ENCODE data around the gene MCF2L2. TPM values are rescaled to one million over a fixed set of nuclear protein-coding genes. Genes with fewer than 3 reads are reported as not detected.

MCF2L2 gene
- total and polyA plus RNA-seq, 9 of the 15 experiments (the other 6 are each of a cell fraction or from before 2014, with no cell fraction given) = 0.56 to 4.2 (median 3.0) TPM

DNA sequence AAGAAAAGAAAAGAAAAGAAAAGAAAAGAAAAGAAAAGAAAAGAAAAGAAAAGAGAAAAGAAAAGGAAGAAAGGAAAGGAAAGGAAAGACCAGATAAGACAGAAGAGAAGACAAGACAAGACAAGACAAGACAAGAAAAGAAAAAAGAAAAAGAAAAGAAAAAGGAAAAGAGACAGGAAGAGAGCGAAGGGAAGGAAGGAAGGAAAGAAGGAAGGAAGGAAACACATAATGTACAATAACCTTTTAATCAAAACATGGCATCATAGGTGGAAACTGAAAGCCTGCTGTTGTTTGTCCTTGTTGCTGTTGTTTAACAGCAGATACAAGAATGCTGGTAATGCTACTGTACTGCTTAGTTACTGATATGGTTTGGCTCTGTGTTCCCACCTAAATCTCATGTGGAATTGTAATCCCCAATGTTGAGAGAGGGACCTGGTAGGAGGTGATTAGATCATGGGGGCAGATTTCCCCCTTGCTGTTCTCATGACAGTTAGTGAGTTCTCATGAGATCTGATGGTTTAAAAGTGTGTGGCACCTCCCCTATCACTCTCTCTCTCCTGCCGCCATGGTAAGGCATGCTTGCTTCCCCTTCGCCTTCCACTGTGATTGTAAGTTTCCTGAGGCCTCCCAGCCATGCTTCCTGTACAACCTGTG, 67.3 kb downstream of the MCF2L2 start (continued):
- TF ChIP-seq, protein P1, sequence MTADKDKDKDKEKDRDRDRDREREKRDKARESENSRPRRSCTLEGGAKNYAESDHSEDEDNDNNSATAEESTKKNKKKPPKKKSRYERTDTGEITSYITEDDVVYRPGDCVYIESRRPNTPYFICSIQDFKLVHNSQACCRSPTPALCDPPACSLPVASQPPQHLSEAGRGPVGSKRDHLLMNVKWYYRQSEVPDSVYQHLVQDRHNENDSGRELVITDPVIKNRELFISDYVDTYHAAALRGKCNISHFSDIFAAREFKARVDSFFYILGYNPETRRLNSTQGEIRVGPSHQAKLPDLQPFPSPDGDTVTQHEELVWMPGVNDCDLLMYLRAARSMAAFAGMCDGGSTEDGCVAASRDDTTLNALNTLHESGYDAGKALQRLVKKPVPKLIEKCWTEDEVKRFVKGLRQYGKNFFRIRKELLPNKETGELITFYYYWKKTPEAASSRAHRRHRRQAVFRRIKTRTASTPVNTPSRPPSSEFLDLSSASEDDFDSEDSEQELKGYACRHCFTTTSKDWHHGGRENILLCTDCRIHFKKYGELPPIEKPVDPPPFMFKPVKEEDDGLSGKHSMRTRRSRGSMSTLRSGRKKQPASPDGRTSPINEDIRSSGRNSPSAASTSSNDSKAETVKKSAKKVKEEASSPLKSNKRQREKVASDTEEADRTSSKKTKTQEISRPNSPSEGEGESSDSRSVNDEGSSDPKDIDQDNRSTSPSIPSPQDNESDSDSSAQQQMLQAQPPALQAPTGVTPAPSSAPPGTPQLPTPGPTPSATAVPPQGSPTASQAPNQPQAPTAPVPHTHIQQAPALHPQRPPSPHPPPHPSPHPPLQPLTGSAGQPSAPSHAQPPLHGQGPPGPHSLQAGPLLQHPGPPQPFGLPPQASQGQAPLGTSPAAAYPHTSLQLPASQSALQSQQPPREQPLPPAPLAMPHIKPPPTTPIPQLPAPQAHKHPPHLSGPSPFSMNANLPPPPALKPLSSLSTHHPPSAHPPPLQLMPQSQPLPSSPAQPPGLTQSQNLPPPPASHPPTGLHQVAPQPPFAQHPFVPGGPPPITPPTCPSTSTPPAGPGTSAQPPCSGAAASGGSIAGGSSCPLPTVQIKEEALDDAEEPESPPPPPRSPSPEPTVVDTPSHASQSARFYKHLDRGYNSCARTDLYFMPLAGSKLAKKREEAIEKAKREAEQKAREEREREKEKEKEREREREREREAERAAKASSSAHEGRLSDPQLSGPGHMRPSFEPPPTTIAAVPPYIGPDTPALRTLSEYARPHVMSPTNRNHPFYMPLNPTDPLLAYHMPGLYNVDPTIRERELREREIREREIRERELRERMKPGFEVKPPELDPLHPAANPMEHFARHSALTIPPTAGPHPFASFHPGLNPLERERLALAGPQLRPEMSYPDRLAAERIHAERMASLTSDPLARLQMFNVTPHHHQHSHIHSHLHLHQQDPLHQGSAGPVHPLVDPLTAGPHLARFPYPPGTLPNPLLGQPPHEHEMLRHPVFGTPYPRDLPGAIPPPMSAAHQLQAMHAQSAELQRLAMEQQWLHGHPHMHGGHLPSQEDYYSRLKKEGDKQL (CRISPR knock-in tag; IDR thresholded peaks at IDR 0.05; ENCODE audit: borderline replicate concordance) = no peak
- TF ChIP-seq BMI1 (IDR thresholded peaks at IDR 0.05; ENCODE audit: low read length) = no peak
- TF ChIP-seq XRCC5 (IDR thresholded peaks at IDR 0.05; ENCODE audit: low read depth, low read length) = no peak
- TF ChIP-seq POLR2AphosphoS5 (IDR thresholded peaks at IDR 0.05; ENCODE audit: control insufficient read depth, insufficient read depth, low read depth, low read length) = peak; percentile 73
- TF ChIP-seq KDM4B (IDR thresholded peaks at IDR 0.05; ENCODE audit: borderline replicate concordance in 2 of 2, low read depth in 1 of 2) = no peak
- TF ChIP-seq, protein P2, sequence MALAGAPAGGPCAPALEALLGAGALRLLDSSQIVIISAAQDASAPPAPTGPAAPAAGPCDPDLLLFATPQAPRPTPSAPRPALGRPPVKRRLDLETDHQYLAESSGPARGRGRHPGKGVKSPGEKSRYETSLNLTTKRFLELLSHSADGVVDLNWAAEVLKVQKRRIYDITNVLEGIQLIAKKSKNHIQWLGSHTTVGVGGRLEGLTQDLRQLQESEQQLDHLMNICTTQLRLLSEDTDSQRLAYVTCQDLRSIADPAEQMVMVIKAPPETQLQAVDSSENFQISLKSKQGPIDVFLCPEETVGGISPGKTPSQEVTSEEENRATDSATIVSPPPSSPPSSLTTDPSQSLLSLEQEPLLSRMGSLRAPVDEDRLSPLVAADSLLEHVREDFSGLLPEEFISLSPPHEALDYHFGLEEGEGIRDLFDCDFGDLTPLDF (CRISPR knock-in tag; IDR thresholded peaks at IDR 0.05) = no peak
- no peak for TF ChIP-seq ZNF143 (CRISPR knock-in tag; IDR thresholded peaks at IDR 0.05)
- peak; percentile 77; the same call in 1 of the 2 replicates for TF ChIP-seq SP1 (CRISPR knock-in tag; IDR thresholded peaks at IDR 0.05)
- TF ChIP-seq ZNF12 (CRISPR knock-in tag; IDR thresholded peaks at IDR 0.05) = no peak
- TF ChIP-seq, protein P3, sequence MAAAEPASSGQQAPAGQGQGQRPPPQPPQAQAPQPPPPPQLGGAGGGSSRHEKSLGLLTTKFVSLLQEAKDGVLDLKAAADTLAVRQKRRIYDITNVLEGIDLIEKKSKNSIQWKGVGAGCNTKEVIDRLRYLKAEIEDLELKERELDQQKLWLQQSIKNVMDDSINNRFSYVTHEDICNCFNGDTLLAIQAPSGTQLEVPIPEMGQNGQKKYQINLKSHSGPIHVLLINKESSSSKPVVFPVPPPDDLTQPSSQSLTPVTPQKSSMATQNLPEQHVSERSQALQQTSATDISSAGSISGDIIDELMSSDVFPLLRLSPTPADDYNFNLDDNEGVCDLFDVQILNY (CRISPR knock-in tag; IDR thresholded peaks at IDR 0.05) = no peak
- TF ChIP-seq ZSCAN32 (CRISPR knock-in tag; IDR thresholded peaks at IDR 0.05) = no peak
- no peak for TF ChIP-seq RBM14 (IDR thresholded peaks at IDR 0.05; ENCODE audit: borderline replicate concordance, insufficient read depth, low read depth, low read length)
- no peak for TF ChIP-seq MCM2 (IDR thresholded peaks at IDR 0.05; ENCODE audit: low read depth)
- 0 out of 2 replicates have a peak, but pooled peaks have one; percentile 57 for TF ChIP-seq FOXP1 (CRISPR knock-in tag; IDR thresholded peaks at IDR 0.05)
- no peak for TF ChIP-seq MCM3 (IDR thresholded peaks at IDR 0.05)
- no peak for TF ChIP-seq GABPA (tag; conservative IDR thresholded peaks at IDR 0.05; ENCODE audit: low read depth)
- TF ChIP-seq, protein P4, sequence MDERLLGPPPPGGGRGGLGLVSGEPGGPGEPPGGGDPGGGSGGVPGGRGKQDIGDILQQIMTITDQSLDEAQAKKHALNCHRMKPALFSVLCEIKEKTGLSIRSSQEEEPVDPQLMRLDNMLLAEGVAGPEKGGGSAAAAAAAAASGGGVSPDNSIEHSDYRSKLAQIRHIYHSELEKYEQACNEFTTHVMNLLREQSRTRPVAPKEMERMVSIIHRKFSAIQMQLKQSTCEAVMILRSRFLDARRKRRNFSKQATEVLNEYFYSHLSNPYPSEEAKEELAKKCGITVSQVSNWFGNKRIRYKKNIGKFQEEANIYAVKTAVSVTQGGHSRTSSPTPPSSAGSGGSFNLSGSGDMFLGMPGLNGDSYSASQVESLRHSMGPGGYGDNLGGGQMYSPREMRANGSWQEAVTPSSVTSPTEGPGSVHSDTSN (CRISPR knock-in tag; IDR thresholded peaks at IDR 0.05; ENCODE audit: low read depth) = no peak
- TF ChIP-seq, protein P4 (tag; conservative IDR thresholded peaks at IDR 0.05; ENCODE audit: low read depth) = no peak
